ENCODE results near the gene TMTC1.

GRCh38 chr12:29709054-29709453, 74.7 kb downstream of the TMTC1 start:
- TF ChIP-seq POLR2A (IDR thresholded peaks at IDR 0.05): no peak
- TF ChIP-seq CTCF (IDR thresholded peaks at IDR 0.05): no peak
